HCT116 (cell line): ENCODE data around the gene SCP2.

ENCODE experiments used
- CBX3 ChIP-seq: IDR thresholded peaks from 2 replicates; pipeline ENCODE4 v1.6.1; 2012; ENCODE audit warnings: low read depth
- EZH2 ChIP-seq: fragments of 200-600 bp; sonication (generic); IDR thresholded peaks from 2 replicates; pipeline ENCODE4 v1.6.1; 2017; ENCODE audit warnings: antibody characterized with exemption, mixed run types
- EZH2phosphoT487 ChIP-seq: fragments of 200-600 bp; IDR thresholded peaks from 2 replicates; pipeline ENCODE4 v1.6.1; 2018; ENCODE audit warnings: antibody characterized with exemption, borderline replicate concordance
- FOSL1 ChIP-seq: IDR thresholded peaks from 2 replicates; pipeline ENCODE4 v1.6.1; 2012; ENCODE audit warnings: low read depth
- JUND ChIP-seq: IDR thresholded peaks from 2 replicates; pipeline ENCODE4 v1.6.1; 2012
- POLR2A ChIP-seq: IDR thresholded peaks from 2 replicates; pipeline ENCODE4 v1.7.0; 2011; ENCODE audit warnings: borderline replicate concordance; ENCODE audit not compliant: insufficient read depth, insufficient read length; ENCODE audit errors: extremely low read depth
- POLR2AphosphoS5 ChIP-seq: IDR thresholded peaks from 2 replicates; pipeline ENCODE4 v1.6.1; 2011; ENCODE audit warnings: mild to moderate bottlenecking, low read depth, low read length, moderate library complexity
- SIN3A ChIP-seq: IDR thresholded peaks from 2 replicates; pipeline ENCODE4 v1.6.1; 2012; ENCODE audit warnings: low read depth
- TCF7L2 ChIP-seq: IDR thresholded peaks from 2 replicates; pipeline ENCODE4 v1.7.0; 2011; ENCODE audit warnings: borderline replicate concordance, inconsistent platforms; ENCODE audit not compliant: insufficient read depth, insufficient read length; ENCODE audit errors: extremely low read depth
- ZNF274 ChIP-seq: fragments of 200-500 bp; sonication (Bioruptor generic); IDR thresholded peaks from 2 replicates; pipeline ENCODE4 v1.6.1; 2014; ENCODE audit warnings: mild to moderate bottlenecking, low read depth, low read length, inconsistent platforms
- TF ChIP-seq, protein P1 (sequence below), 3 experiments: fragments of 200-600 bp in 1 of 3; sonication (generic) in 1 of 3; IDR thresholded peaks in 2 of 3; conservative IDR thresholded peaks in 1 of 3; 2 replicates each; pipeline ENCODE4 v1.5.1; 2012 to 2017; ENCODE audit warnings: low read depth in 2 of 3, low read length in 2 of 3, antibody characterized with exemption in 1 of 3, borderline replicate concordance in 1 of 3, control low read depth in 1 of 3, mild to moderate bottlenecking in 1 of 3, mixed read lengths in 1 of 3, mixed run types in 1 of 3, moderate library complexity in 1 of 3; ENCODE audit not compliant: insufficient read depth in 1 of 3
- TF ChIP-seq, protein P2 (sequence below): IDR thresholded peaks from 2 replicates; pipeline ENCODE4 v1.6.1; 2012
- TF ChIP-seq, protein P3 (sequence below): IDR thresholded peaks from 2 replicates; pipeline ENCODE4 v1.6.1; 2012
- TF ChIP-seq, protein P4 (sequence below): IDR thresholded peaks from 2 replicates; pipeline ENCODE4 v1.6.1; 2012; ENCODE audit warnings: low read depth

DNA sequence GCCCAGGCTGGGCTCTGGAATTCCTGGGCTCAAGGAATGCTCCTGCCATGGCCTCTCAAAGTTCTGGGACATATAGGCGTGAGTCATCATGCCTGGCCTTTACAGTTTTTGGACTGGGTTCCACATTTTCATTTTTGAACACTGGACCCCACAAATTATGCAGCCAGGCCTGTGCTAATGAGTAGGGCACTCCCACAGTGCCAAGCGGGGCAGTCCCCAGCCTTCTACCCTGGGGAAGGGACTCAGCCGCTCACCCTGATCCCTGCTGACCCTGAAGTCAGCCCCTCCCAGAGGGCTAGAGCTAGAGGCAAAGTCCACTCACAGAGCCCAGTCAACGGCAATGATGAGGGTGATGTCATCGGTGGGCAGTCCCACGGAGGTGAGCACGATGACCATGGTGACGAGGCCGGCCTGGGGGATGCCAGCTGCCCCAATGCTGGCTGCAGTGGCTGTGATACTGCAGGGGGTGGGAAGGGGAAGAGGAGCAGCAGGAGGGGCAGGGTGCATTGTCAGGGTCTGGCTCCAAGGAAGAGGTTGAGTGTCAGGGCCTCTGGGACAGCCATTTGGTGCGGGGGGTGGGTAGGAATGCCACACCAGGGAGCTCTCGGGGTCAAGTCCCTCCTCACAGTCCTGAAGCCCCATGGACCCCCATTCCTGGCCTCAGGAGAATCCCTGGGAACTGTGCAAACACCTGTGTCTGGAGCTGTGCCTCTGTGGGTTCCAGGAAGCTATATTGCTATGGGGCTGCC lies 162.6 kb downstream of the SCP2 start:
- TF ChIP-seq TCF7L2: no peak
- TF ChIP-seq POLR2A: no peak
- TF ChIP-seq, protein P1, sequence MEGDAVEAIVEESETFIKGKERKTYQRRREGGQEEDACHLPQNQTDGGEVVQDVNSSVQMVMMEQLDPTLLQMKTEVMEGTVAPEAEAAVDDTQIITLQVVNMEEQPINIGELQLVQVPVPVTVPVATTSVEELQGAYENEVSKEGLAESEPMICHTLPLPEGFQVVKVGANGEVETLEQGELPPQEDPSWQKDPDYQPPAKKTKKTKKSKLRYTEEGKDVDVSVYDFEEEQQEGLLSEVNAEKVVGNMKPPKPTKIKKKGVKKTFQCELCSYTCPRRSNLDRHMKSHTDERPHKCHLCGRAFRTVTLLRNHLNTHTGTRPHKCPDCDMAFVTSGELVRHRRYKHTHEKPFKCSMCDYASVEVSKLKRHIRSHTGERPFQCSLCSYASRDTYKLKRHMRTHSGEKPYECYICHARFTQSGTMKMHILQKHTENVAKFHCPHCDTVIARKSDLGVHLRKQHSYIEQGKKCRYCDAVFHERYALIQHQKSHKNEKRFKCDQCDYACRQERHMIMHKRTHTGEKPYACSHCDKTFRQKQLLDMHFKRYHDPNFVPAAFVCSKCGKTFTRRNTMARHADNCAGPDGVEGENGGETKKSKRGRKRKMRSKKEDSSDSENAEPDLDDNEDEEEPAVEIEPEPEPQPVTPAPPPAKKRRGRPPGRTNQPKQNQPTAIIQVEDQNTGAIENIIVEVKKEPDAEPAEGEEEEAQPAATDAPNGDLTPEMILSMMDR (IDR thresholded peaks at IDR 0.05 in 2 of 3, conservative IDR thresholded peaks at IDR 0.05 in 1 of 3; ENCODE audit: borderline replicate concordance in 1 of 3, insufficient read depth in 1 of 3, low read depth in 2 of 3, low read length in 2 of 3): no peak
- no peak for TF ChIP-seq POLR2AphosphoS5
- TF ChIP-seq, protein P2, sequence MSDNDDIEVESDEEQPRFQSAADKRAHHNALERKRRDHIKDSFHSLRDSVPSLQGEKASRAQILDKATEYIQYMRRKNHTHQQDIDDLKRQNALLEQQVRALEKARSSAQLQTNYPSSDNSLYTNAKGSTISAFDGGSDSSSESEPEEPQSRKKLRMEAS: no peak
- TF ChIP-seq SIN3A: no peak
- no peak for TF ChIP-seq JUND
- no peak for TF ChIP-seq ZNF274
- no peak for TF ChIP-seq EZH2
- TF ChIP-seq CBX3: no peak
- TF ChIP-seq FOSL1: no peak
- TF ChIP-seq EZH2phosphoT487: no peak
- TF ChIP-seq, protein P3, sequence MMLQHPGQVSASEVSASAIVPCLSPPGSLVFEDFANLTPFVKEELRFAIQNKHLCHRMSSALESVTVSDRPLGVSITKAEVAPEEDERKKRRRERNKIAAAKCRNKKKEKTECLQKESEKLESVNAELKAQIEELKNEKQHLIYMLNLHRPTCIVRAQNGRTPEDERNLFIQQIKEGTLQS: no peak
- TF ChIP-seq, protein P4, sequence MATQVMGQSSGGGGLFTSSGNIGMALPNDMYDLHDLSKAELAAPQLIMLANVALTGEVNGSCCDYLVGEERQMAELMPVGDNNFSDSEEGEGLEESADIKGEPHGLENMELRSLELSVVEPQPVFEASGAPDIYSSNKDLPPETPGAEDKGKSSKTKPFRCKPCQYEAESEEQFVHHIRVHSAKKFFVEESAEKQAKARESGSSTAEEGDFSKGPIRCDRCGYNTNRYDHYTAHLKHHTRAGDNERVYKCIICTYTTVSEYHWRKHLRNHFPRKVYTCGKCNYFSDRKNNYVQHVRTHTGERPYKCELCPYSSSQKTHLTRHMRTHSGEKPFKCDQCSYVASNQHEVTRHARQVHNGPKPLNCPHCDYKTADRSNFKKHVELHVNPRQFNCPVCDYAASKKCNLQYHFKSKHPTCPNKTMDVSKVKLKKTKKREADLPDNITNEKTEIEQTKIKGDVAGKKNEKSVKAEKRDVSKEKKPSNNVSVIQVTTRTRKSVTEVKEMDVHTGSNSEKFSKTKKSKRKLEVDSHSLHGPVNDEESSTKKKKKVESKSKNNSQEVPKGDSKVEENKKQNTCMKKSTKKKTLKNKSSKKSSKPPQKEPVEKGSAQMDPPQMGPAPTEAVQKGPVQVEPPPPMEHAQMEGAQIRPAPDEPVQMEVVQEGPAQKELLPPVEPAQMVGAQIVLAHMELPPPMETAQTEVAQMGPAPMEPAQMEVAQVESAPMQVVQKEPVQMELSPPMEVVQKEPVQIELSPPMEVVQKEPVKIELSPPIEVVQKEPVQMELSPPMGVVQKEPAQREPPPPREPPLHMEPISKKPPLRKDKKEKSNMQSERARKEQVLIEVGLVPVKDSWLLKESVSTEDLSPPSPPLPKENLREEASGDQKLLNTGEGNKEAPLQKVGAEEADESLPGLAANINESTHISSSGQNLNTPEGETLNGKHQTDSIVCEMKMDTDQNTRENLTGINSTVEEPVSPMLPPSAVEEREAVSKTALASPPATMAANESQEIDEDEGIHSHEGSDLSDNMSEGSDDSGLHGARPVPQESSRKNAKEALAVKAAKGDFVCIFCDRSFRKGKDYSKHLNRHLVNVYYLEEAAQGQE: no peak
